Neural cell (in vitro differentiated cells): Measurements from ENCODE around the gene NME9.

Experiments
- RAD21 ChIP-seq: fragments of 450-650 bp; conservative IDR thresholded peaks from 2 replicates; pipeline ENCODE4 v1.6.1; 2014; ENCODE audit warnings: antibody characterized with exemption, mild to moderate bottlenecking, moderate library complexity
- TF ChIP-seq, protein P1 (sequence below): fragments of 450-650 bp; IDR thresholded peaks from 2 replicates; pipeline ENCODE4 v1.5.1; 2014; ENCODE audit warnings: antibody characterized with exemption, mild to moderate bottlenecking, moderate library complexity; ENCODE audit not compliant: poor library complexity, severe bottlenecking

- TF ChIP-seq, protein P1, sequence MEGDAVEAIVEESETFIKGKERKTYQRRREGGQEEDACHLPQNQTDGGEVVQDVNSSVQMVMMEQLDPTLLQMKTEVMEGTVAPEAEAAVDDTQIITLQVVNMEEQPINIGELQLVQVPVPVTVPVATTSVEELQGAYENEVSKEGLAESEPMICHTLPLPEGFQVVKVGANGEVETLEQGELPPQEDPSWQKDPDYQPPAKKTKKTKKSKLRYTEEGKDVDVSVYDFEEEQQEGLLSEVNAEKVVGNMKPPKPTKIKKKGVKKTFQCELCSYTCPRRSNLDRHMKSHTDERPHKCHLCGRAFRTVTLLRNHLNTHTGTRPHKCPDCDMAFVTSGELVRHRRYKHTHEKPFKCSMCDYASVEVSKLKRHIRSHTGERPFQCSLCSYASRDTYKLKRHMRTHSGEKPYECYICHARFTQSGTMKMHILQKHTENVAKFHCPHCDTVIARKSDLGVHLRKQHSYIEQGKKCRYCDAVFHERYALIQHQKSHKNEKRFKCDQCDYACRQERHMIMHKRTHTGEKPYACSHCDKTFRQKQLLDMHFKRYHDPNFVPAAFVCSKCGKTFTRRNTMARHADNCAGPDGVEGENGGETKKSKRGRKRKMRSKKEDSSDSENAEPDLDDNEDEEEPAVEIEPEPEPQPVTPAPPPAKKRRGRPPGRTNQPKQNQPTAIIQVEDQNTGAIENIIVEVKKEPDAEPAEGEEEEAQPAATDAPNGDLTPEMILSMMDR = no peak
- no peak for TF ChIP-seq RAD21
These were observed 36.5 kb upstream of the NME9 start for GRCh38 chr3:138366006-138366759.
